RWPE2 (cell line): Measurements from ENCODE around the gene MBD3L1.

Experiments
- ATAC-seq: fragments of 200-7000 bp; cut with Tn5 transposase; 3 replicates; pipeline ENCODE4 v1.9.1; 2021; ENCODE audit warnings: low read depth
- DNase-seq: peaks from one replicate; pipeline ENCODE4 v3.0.0-alpha.2; 2020; ENCODE audit warnings: low spot score
- H3K27ac ChIP-seq: fragments of 450-650 bp; 2 replicates; pipeline ENCODE4 v1.5.1; 2017; ENCODE audit warnings: mild to moderate bottlenecking; ENCODE audit not compliant: poor library complexity, severe bottlenecking
- H3K27me3 ChIP-seq: fragments of 250-450 bp; sonication (Bioruptor Pico); 2 replicates; pipeline ENCODE4 v1.5.1; 2021; ENCODE audit warnings: mild to moderate bottlenecking, moderate library complexity; ENCODE audit not compliant: insufficient read depth, poor library complexity, severe bottlenecking
- H3K36me3 ChIP-seq: fragments of 250-450 bp; sonication (Bioruptor Pico); 2 replicates; pipeline ENCODE4 v1.5.1; 2020; ENCODE audit warnings: low read depth, mild to moderate bottlenecking, moderate library complexity
- H3K4me1 ChIP-seq: fragments of 250-450 bp; sonication (Bioruptor Pico); 2 replicates; pipeline ENCODE4 v1.5.1; 2021; ENCODE audit warnings: mild to moderate bottlenecking, moderate library complexity; ENCODE audit not compliant: insufficient read depth, poor library complexity, severe bottlenecking
- H3K4me3 ChIP-seq: fragments of 250-450 bp; sonication (Bioruptor Pico); 2 replicates; pipeline ENCODE4 v1.5.1; 2021; ENCODE audit warnings: mild to moderate bottlenecking, moderate library complexity; ENCODE audit not compliant: severe bottlenecking
- H3K9me3 ChIP-seq: fragments of 250-450 bp; sonication (Bioruptor Pico); 2 replicates; pipeline ENCODE4 v1.5.1; 2021; ENCODE audit warnings: mild to moderate bottlenecking, moderate library complexity; ENCODE audit not compliant: severe bottlenecking
- TF ChIP-seq, protein P1 (sequence below): fragments of 450-650 bp; IDR thresholded peaks from one replicate; pipeline ENCODE4 v1.5.1; 2017; ENCODE audit warnings: mild to moderate bottlenecking, moderate library complexity; ENCODE audit not compliant: poor library complexity, severe bottlenecking

MBD3L1 gene

GRCh38 chr19:8814176-8814575 lies 18.0 kb upstream of the MBD3L1 start:
- DNase-seq, result no peak
- no peak for ATAC-seq
- H3K27me3 ChIP-seq, result no peaks in the 10 kb centered on the region
- peaks cover 90% of the 10 kb centered on the region for H3K36me3 ChIP-seq
- H3K4me3 ChIP-seq, result no peak overlapping the region
- H3K9me3 ChIP-seq, result peaks cover 62% of the 10 kb centered on the region
- no peaks in the 10 kb centered on the region for H3K4me1 ChIP-seq
- TF ChIP-seq, protein P1, sequence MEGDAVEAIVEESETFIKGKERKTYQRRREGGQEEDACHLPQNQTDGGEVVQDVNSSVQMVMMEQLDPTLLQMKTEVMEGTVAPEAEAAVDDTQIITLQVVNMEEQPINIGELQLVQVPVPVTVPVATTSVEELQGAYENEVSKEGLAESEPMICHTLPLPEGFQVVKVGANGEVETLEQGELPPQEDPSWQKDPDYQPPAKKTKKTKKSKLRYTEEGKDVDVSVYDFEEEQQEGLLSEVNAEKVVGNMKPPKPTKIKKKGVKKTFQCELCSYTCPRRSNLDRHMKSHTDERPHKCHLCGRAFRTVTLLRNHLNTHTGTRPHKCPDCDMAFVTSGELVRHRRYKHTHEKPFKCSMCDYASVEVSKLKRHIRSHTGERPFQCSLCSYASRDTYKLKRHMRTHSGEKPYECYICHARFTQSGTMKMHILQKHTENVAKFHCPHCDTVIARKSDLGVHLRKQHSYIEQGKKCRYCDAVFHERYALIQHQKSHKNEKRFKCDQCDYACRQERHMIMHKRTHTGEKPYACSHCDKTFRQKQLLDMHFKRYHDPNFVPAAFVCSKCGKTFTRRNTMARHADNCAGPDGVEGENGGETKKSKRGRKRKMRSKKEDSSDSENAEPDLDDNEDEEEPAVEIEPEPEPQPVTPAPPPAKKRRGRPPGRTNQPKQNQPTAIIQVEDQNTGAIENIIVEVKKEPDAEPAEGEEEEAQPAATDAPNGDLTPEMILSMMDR, result no peak
- no peak overlapping the region for H3K27ac ChIP-seq

GRCh38 chr19:8815780-8816179 lies 16.4 kb upstream of the MBD3L1 start:
- peaks cover 47% of the 10 kb centered on the region for H3K9me3 ChIP-seq
- TF ChIP-seq, protein P1, result no peak
- no peak overlapping the region for H3K27ac ChIP-seq
- DNase-seq, result no peak
- H3K4me1 ChIP-seq, result no peaks in the 10 kb centered on the region
- peaks cover 94% of the 10 kb centered on the region for H3K36me3 ChIP-seq
- ATAC-seq, result no peak
- H3K27me3 ChIP-seq, result no peaks in the 10 kb centered on the region
- H3K4me3 ChIP-seq, result no peak overlapping the region

GRCh38 chr19:8820234-8820633 lies 11.9 kb upstream of the MBD3L1 start:
- no peak overlapping the region for H3K4me3 ChIP-seq
- TF ChIP-seq, protein P1, result no peak
- DNase-seq, result no peak
- peaks cover 64% of the 10 kb centered on the region for H3K36me3 ChIP-seq
- no peaks in the 10 kb centered on the region for H3K27me3 ChIP-seq
- H3K27ac ChIP-seq, result no peak overlapping the region
- ATAC-seq, result no peak
- H3K9me3 ChIP-seq, result peaks cover 17% of the 10 kb centered on the region
- H3K4me1 ChIP-seq, result no peaks in the 10 kb centered on the region

DNA sequence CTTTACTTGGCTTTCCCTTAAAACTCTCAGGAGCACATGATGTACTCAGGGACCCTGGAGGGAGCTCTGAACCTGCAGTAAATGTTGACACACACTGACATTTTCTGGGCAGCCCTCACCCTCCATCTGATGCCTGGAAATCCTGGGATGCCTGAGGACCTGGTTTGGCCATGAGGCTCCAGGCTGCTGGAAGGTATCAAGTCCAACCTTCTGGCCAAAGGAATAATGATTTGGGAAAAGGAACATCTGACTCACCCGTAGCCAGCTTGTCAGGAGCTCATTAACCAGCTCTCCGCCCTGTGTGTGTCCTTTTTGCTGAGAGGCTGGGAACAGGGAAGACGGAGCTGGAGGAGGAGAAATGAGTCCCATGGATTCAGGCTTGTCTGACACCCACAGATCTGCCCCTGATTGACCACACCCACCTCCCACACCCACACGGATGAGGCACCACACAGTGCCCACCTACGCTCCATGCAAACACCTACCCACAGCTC lies 10.4 kb upstream of the MBD3L1 start:
- no peak for ATAC-seq
- H3K27me3 ChIP-seq, result no peaks in the 10 kb centered on the region
- H3K36me3 ChIP-seq, result peaks cover 48% of the 10 kb centered on the region
- TF ChIP-seq, protein P1, result no peak
- peaks cover 7% of the 10 kb centered on the region for H3K9me3 ChIP-seq
- no peak for DNase-seq
- H3K27ac ChIP-seq, result no peak overlapping the region
- H3K4me1 ChIP-seq, result no peaks in the 10 kb centered on the region
- H3K4me3 ChIP-seq, result no peak overlapping the region

DNA sequence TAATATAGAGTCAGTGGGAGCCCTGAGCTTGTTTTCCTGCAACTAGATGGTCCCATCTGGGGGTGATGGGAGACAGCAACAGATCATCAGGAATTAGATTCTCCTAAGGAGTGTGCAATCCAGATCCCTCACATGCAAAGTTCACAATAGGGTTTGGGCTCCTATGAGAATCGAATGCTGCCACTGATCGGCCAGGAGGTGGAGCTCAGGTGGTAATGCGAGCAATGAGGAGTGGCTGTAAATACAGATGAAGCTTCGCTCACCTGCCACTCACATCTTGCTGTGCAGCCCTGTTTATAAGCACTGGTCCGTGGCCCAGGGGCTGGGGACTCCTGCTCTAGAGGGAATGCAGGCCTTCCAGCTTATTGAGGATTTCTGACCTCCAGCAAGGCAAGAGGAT lies 5.8 kb upstream of the MBD3L1 start:
- ATAC-seq (no peak), DNase-seq (no peak)
- H3K4me3 ChIP-seq, result no peak overlapping the region
- no peaks in the 10 kb centered on the region for H3K27me3 ChIP-seq
- H3K36me3 ChIP-seq, result peaks cover 19% of the 10 kb centered on the region
- no peak overlapping the region for H3K27ac ChIP-seq
- TF ChIP-seq, protein P1, result no peak
- no peaks in the 10 kb centered on the region for H3K9me3 ChIP-seq
- H3K4me1 ChIP-seq, result peaks cover 3% of the 10 kb centered on the region
